Smooth muscle cell (in vitro differentiated cells): ENCODE results near the gene TM9SF3. TPM values are rescaled to one million over a fixed set of nuclear protein-coding genes. Genes with fewer than 3 reads are reported as not detected.

Experiments used
- DNase-seq: peaks from one replicate; lab custom pipeline; 2025; ENCODE audit not compliant: unreplicated experiment; lab: John Stamatoyannopoulos, UW
- H2AFZ ChIP-seq: fragments of 200-600 bp; sonication (generic); 2 replicates; pipeline ENCODE4 v1.6.0; 2016; ENCODE audit warnings: antibody characterized with exemption, low read depth, mild to moderate bottlenecking
- H3F3A ChIP-seq: fragments of 200-600 bp; sonication (generic); 2 replicates; pipeline ENCODE4 v1.6.0; 2017; ENCODE audit warnings: antibody characterized with exemption, low read depth
- H3K27ac ChIP-seq: fragments of 200-600 bp; sonication (generic); 2 replicates; pipeline ENCODE4 v1.5.1; 2016; ENCODE audit warnings: low read depth, mild to moderate bottlenecking
- H3K27me3 ChIP-seq: fragments of 200-600 bp; sonication (generic); 2 replicates; pipeline ENCODE4 v1.6.1; 2016; ENCODE audit warnings: low read depth, mild to moderate bottlenecking
- H3K36me3 ChIP-seq: fragments of 200-600 bp; sonication (generic); 2 replicates; pipeline ENCODE4 v1.5.1; 2016; ENCODE audit warnings: low read depth
- H3K4me1 ChIP-seq: fragments of 200-600 bp; sonication (generic); 2 replicates; pipeline ENCODE4 v1.5.1; 2016; ENCODE audit warnings: low read depth
- H3K4me2 ChIP-seq: fragments of 200-600 bp; sonication (generic); 2 replicates; pipeline ENCODE4 v1.6.0; 2016; ENCODE audit warnings: mild to moderate bottlenecking
- H3K4me3 ChIP-seq: fragments of 200-600 bp; sonication (generic); 2 replicates; pipeline ENCODE4 v1.5.1; 2016; ENCODE audit warnings: mild to moderate bottlenecking
- H3K79me2 ChIP-seq: fragments of 200-600 bp; sonication (generic); 2 replicates; pipeline ENCODE4 v1.6.0; 2016; ENCODE audit warnings: low read depth, mild to moderate bottlenecking
- H3K9ac ChIP-seq: fragments of 200-600 bp; sonication (generic); 2 replicates; pipeline ENCODE4 v1.6.0; 2016; ENCODE audit warnings: low read depth
- H3K9me3 ChIP-seq: fragments of 200-600 bp; sonication (generic); replicated peaks from 2 replicates; pipeline ENCODE4 v1.5.1; 2016; ENCODE audit warnings: low read depth
- H4K20me1 ChIP-seq: fragments of 200-600 bp; sonication (generic); 2 replicates; pipeline ENCODE4 v1.6.0; 2016; ENCODE audit warnings: low read depth
- CTCF ChIP-seq: fragments of 200-600 bp; sonication (generic); IDR thresholded peaks from 2 replicates; pipeline ENCODE4 v1.5.1; 2017; ENCODE audit warnings: borderline replicate concordance, mild to moderate bottlenecking, antibody characterized with exemption; ENCODE audit not compliant: insufficient read depth, poor library complexity, severe bottlenecking
- WGBS: methylation state at CpG from one replicate; pipeline ENCODE4 v1.1.7; 2016; ENCODE audit warnings: low lambda C conversion rate; 5-methylcytosine and 5-hydroxymethylcytosine counted together
- polyA plus RNA-seq: library from polyadenylated mRNA; unstranded; fragments of >200 nt; fragmentation: Nextera tagmentation; extraction: Ambion mirVana; gene quantifications from 2 replicates; pipeline ENCODE4 v1.2.1, GENCODE V29; 2016
- total RNA-seq: library from RNA; depleted of rRNA; stranded (reverse); fragments of >200 nt; gene quantifications from 2 replicates; pipeline ENCODE4 v1.2.3, GENCODE V29; 2014

Gene TM9SF3
- total and polyA plus RNA-seq, 2 experiments from 2014 or later = 126 to 138 TPM

GRCh38 chr10:96618653-96619052 lies 31.8 kb upstream of the TM9SF3 start:
- TF ChIP-seq CTCF = no peak
- H3K27me3 ChIP-seq = no peaks in the 10 kb centered on the region

GRCh38 chr10:96616961-96617360 lies 30.1 kb upstream of the TM9SF3 start:
- no peaks in the 10 kb centered on the region for H3K9me3 ChIP-seq
- H3K27ac ChIP-seq = no peak overlapping the region
- no peak for DNase-seq
- H3F3A ChIP-seq = no peaks in the 10 kb centered on the region
- H3K4me2 ChIP-seq = no peak overlapping the region
- peaks cover 3% of the 10 kb centered on the region for H3K4me1 ChIP-seq
- H3K4me3 ChIP-seq = no peak overlapping the region
- H3K79me2 ChIP-seq = no peaks in the 10 kb centered on the region
- H3K9ac ChIP-seq = no peak overlapping the region
- no peaks in the 10 kb centered on the region for H4K20me1 ChIP-seq
- no peak for TF ChIP-seq CTCF
- WGBS = 98% methylated on average over 4 of the region's 4 CpGs
- no peaks in the 10 kb centered on the region for H3K36me3 ChIP-seq
- H3K27me3 ChIP-seq = no peaks in the 10 kb centered on the region
- H2AFZ ChIP-seq = no peak overlapping the region

More at GRCh38 chr10:96618653-96619052, 31.8 kb upstream of the TM9SF3 start:
- no peak overlapping the region for H3K4me3 ChIP-seq
- no peaks in the 10 kb centered on the region for H3K36me3 ChIP-seq
- 83% methylated on average over 2 of the region's 2 CpGs for WGBS
- H3K9ac ChIP-seq = no peak overlapping the region
- no peaks in the 10 kb centered on the region for H3K79me2 ChIP-seq
- no peaks in the 10 kb centered on the region for H3K9me3 ChIP-seq
- H2AFZ ChIP-seq = no peak overlapping the region
- DNase-seq = no peak
- no peak overlapping the region for H3K4me2 ChIP-seq
- H3K4me1 ChIP-seq = peaks cover 3% of the 10 kb centered on the region
- H3F3A ChIP-seq = no peaks in the 10 kb centered on the region
- no peak overlapping the region for H3K27ac ChIP-seq
- H4K20me1 ChIP-seq = no peaks in the 10 kb centered on the region

GRCh38 chr10:96614515-96614914 lies 27.7 kb upstream of the TM9SF3 start:
- no peak overlapping the region for H3K4me3 ChIP-seq
- no peak overlapping the region for H3K9ac ChIP-seq
- H3F3A ChIP-seq = no peaks in the 10 kb centered on the region
- peaks cover 3% of the 10 kb centered on the region for H3K4me1 ChIP-seq
- no peak for TF ChIP-seq CTCF
- 66% methylated on average over 2 of the region's 2 CpGs for WGBS
- no peak overlapping the region for H2AFZ ChIP-seq
- no peak for DNase-seq
- H3K36me3 ChIP-seq = no peaks in the 10 kb centered on the region
- no peaks in the 10 kb centered on the region for H4K20me1 ChIP-seq
- no peaks in the 10 kb centered on the region for H3K27me3 ChIP-seq
- H3K27ac ChIP-seq = no peak overlapping the region
- no peak overlapping the region for H3K4me2 ChIP-seq
- no peaks in the 10 kb centered on the region for H3K79me2 ChIP-seq
- no peaks in the 10 kb centered on the region for H3K9me3 ChIP-seq

- WGBS = 89% methylated on average over 3 of the region's 3 CpGs
- H3K79me2 ChIP-seq = no peaks in the 10 kb centered on the region
- no peak overlapping the region for H3K4me2 ChIP-seq
- H3K27ac ChIP-seq = no peak overlapping the region
- no peaks in the 10 kb centered on the region for H3K9me3 ChIP-seq
- H3K36me3 ChIP-seq = no peaks in the 10 kb centered on the region
- H3F3A ChIP-seq = no peaks in the 10 kb centered on the region
- H4K20me1 ChIP-seq = no peaks in the 10 kb centered on the region
- no peak overlapping the region for H3K4me3 ChIP-seq
- no peak overlapping the region for H2AFZ ChIP-seq
- H3K27me3 ChIP-seq = no peaks in the 10 kb centered on the region
- H3K9ac ChIP-seq = no peak overlapping the region
- no peak for TF ChIP-seq CTCF
- no peak for DNase-seq
- H3K4me1 ChIP-seq = no peaks in the 10 kb centered on the region
Measured at GRCh38 chr10:96613576-96613975, 26.8 kb upstream of the TM9SF3 start.
